IPS-20b (cell line): ENCODE data around the gene SLC27A2.
"Not testable (repeated sequence)": the region's sequence is repeated elsewhere in the genome, so short reads cannot be mapped to it uniquely, and the experiment has no call there.

Source experiments
- H3K27ac ChIP-seq: one replicate; pipeline ENCODE4 v1.5.1; 2013; ENCODE audit warnings: low read length
- H3K27me3 ChIP-seq: 2 replicates; pipeline ENCODE4 v1.6.1; 2013; ENCODE audit warnings: mild to moderate bottlenecking, low read length, inconsistent platforms; ENCODE audit not compliant: insufficient read depth
- H3K36me3 ChIP-seq: 2 replicates; pipeline ENCODE4 v1.6.1; 2013; ENCODE audit warnings: low read depth, mild to moderate bottlenecking, inconsistent platforms, low read length, moderate library complexity; ENCODE audit not compliant: insufficient read depth
- H3K4me1 ChIP-seq: 2 replicates; pipeline ENCODE4 v1.6.1; 2013; ENCODE audit warnings: mild to moderate bottlenecking, control low read depth, inconsistent platforms, low read length, moderate library complexity; ENCODE audit not compliant: insufficient read depth
- H3K4me3 ChIP-seq: 2 replicates; pipeline ENCODE4 v1.5.1; 2013; ENCODE audit warnings: mild to moderate bottlenecking, low read length, inconsistent platforms
- H3K9ac ChIP-seq: 2 replicates; pipeline ENCODE4 v1.6.1; 2013; ENCODE audit warnings: low read depth, mild to moderate bottlenecking, inconsistent platforms, low read length, moderate library complexity
- H3K9me3 ChIP-seq: 2 replicates; pipeline ENCODE4 v1.6.1; 2013; ENCODE audit warnings: mild to moderate bottlenecking, low read depth, low read length, inconsistent platforms; ENCODE audit not compliant: insufficient read depth

The SLC27A2 gene

DNA sequence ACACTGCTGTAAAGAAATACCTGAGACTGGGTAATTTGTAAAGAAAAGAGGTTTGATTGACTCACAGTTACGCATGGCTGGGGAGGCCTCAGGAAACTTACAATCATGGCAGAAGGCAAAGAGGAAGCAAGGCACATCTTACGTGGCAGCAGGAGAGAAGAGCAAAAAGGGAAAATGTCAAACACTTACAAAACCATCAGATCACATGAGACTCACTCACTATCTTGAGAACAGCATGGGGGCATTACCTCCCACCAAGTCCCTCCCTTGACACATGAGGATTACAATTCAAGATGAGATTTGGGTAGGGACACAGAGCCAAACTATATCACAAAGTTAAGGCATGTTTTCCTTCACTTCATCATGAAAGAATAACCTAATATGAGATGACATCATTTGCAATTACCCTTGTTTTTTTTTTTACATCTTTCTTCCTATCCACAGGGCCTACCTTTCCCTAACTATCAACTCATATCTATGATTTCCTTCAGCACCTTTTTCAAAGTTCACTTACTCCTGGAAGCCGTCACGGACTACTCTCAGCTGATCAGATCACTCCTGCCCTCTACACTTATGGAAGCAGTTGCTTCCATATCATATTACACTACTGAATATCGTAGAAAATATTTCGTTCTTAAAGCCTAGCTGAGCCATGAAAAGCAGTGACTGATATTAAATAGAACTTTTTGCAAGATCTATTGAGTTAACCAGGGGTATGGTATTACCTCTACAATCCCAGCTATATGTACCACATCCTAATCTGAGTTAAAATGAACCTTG is 37.5 kb upstream of the SLC27A2 start:
- Histone ChIP-seq H3K9me3 (no peaks in the 10 kb centered on the region), H3K36me3 (no peaks in the 10 kb centered on the region), H3K4me3 (no peak overlapping the region), H3K27ac (no peak overlapping the region), H3K4me1 (no peaks in the 10 kb centered on the region; the same call in 1 of the 2 replicates), H3K9ac (no peak overlapping the region), H3K27me3 (no peaks in the 10 kb centered on the region)

DNA sequence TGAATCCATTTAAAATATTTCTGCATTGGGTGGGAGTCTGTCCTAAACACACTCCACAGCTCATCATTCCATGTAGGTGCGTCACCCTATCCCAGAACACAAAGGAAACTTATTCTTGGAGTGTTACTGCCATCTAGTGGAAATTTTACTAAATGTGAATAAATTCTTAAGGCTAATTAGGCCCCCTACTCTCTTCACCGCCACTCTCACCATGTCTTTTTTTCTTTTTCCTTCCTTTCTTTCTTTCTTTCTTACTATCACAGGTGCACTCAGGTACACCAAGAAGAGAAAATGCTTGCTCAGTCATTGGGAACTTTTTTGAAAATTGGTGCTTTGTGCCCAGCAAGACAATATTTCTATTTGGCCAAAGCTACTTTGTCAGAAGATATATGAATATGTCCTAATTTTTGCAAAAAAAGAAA is 36.5 kb upstream of the SLC27A2 start:
- Histone ChIP-seq H3K27me3 (no peaks in the 10 kb centered on the region), H3K4me3 (no peak overlapping the region), H3K36me3 (no peaks in the 10 kb centered on the region), H3K9me3 (no peaks in the 10 kb centered on the region), H3K9ac (no peak overlapping the region), H3K4me1 (no peaks in the 10 kb centered on the region; the same call in 1 of the 2 replicates), H3K27ac (no peak overlapping the region)

DNA sequence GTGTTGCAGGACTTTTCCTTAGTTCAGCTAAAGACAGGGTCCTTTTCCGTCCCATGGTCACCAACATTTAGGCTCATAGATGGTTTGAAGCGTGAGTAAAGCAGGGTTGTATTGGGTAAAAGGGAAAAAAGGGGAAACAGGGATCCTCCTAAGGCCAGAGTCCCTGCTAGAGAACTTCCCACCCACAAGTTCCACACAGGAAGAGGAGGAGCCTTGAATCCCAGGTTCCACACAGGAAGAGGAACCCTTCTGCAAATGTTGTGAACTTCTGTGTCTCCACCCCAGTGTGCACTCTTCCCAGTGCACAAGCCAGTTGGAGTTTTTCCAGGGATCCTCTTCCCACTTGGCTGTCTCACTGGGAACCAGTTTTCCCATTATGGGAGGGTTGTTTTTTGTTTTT is 35.4 kb upstream of the SLC27A2 start:
- Histone ChIP-seq H3K27me3 (no peaks in the 10 kb centered on the region), H3K4me1 (no peaks in the 10 kb centered on the region; the same call in 1 of the 2 replicates), H3K9ac (no peak overlapping the region), H3K36me3 (no peaks in the 10 kb centered on the region), H3K4me3 (no peak overlapping the region), H3K27ac (no peak overlapping the region), H3K9me3 (no peaks in the 10 kb centered on the region)

DNA sequence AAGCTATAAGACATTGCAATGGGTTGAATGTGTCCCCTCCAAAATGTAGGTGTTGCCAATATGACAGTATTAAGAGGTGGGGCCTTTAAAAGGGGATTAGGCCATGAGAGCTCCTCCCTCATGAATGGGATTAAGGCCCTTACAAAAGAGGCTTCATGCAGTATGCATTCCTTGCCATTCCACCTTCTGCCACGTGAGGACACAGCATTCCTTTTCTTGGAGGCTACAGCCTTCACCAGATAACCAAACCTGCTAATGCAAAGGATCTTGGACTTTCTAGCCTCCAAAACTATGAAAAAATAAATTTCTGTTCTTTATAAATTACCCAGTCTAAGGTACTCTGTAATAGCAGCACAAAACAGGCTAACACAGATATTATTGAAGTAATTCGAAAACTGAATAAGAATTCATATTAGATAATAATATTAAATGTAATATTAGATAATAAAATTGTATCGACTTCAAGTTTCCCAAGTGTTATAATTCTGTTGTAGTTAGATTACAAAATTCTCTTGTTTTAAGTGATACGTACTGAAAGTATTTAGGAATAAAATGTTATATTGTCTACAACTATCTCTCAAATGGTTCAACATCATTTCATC is 33.5 kb upstream of the SLC27A2 start:
- H3K36me3 ChIP-seq: no peaks in the 10 kb centered on the region
- no peak overlapping the region for H3K27ac ChIP-seq

DNA sequence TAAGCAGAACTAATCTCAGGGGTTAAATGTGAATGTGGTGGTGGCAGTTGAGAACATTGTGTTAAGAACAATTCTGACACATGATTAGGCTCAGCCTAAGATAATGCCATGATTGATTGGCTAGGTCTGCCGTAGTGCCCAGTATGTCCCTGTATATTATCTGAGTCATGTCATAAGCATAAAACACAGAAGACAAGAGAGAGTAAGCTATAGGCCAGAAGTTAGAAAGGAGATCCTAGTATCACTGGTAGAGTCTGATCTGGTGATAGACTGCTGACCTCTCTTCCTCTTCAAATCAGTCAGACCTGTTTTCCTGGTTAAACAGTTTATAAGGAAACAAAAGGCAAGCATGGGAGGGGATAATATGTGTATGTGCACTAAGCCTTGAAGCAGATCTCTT is 32.9 kb upstream of the SLC27A2 start:
- Histone ChIP-seq H3K4me3 (no peak overlapping the region), H3K9me3 (no peaks in the 10 kb centered on the region), H3K27ac (no peak overlapping the region), H3K36me3 (no peaks in the 10 kb centered on the region), H3K27me3 (no peaks in the 10 kb centered on the region), H3K4me1 (no peaks in the 10 kb centered on the region; the same call in 1 of the 2 replicates), H3K9ac (no peak overlapping the region)

More for the DNA sequence above, 33.5 kb upstream of the SLC27A2 start:
- H3K9me3 ChIP-seq: no peaks in the 10 kb centered on the region
- H3K9ac ChIP-seq: no peak overlapping the region
- no peaks in the 10 kb centered on the region; the same call in 1 of the 2 replicates for H3K4me1 ChIP-seq
- no peaks in the 10 kb centered on the region for H3K27me3 ChIP-seq
- no peak overlapping the region for H3K4me3 ChIP-seq

DNA sequence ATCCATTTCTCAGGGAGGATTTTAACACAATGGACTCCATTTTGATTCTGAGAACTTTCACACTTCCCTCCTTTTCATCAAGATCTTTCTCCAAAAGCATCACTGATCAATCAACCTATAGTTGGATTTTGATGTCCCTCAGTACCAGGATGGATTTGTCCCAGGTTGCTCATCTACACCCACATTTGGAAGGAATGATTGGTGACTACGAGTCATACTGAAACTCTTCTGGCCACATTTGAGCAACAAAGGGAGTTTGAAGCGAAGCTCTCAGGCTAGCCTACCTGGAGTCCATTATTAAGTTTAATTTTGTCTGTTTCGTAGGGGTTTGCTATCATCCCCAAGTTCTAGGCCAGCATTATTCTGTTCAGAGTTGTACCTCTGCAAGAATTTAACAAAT is 31.6 kb upstream of the SLC27A2 start:
- Histone ChIP-seq H3K36me3 (no peaks in the 10 kb centered on the region), H3K4me1 (no peaks in the 10 kb centered on the region), H3K9ac (no peak overlapping the region), H3K9me3 (no peaks in the 10 kb centered on the region), H3K4me3 (no peak overlapping the region), H3K27ac (no peak overlapping the region), H3K27me3 (no peaks in the 10 kb centered on the region)

DNA sequence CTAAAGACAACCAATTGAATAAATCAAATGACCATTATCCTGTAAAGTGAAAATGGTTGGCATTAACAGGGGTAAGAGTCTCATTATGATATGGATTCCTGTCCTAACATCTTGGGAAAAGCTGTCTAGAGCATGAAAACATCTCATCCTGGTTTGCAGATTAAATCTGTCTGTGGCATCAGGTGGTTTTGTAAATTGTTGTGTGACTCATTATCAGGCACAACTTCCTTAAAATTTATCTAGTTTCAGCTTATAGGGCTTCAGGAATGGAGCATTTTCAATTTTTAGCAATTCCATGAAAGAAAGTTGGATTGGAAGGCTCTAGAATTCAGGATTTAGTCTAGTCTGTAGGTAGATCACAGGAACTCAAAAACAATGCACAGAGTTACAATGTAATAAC is 31.1 kb upstream of the SLC27A2 start:
- Histone ChIP-seq H3K9ac (no peak overlapping the region), H3K36me3 (no peaks in the 10 kb centered on the region), H3K27ac (no peak overlapping the region), H3K4me1 (no peaks in the 10 kb centered on the region), H3K9me3 (no peaks in the 10 kb centered on the region; the same call in 1 of the 2 replicates), H3K27me3 (no peaks in the 10 kb centered on the region), H3K4me3 (no peak overlapping the region)

DNA sequence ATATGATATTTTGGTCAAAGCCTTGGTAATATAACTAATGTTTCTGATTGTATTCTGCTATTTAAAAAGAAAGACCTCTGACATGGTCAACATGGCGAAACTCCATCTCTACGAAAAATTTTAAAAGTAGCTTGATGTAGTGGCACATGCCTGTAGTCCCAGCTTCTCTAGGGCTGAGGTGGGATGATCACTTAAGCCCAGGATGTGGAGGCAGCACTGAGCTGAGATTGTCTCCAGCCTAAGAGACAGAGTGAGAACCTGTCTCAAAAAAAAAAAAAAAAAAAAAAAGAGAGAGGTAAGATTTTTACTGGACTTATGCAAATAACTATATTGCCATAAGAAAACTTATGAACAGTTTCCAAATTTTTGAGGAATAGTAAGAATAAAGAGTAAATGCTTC is 30.5 kb upstream of the SLC27A2 start:
- no peaks in the 10 kb centered on the region for H3K36me3 ChIP-seq
- H3K27ac ChIP-seq: no peak overlapping the region
- peaks cover 2% of the 10 kb centered on the region; the same call in 1 of the 2 replicates for H3K9me3 ChIP-seq
- H3K9ac ChIP-seq: no peak overlapping the region
- no peaks in the 10 kb centered on the region for H3K27me3 ChIP-seq
- no peaks in the 10 kb centered on the region for H3K4me1 ChIP-seq
- no peak overlapping the region for H3K4me3 ChIP-seq

DNA sequence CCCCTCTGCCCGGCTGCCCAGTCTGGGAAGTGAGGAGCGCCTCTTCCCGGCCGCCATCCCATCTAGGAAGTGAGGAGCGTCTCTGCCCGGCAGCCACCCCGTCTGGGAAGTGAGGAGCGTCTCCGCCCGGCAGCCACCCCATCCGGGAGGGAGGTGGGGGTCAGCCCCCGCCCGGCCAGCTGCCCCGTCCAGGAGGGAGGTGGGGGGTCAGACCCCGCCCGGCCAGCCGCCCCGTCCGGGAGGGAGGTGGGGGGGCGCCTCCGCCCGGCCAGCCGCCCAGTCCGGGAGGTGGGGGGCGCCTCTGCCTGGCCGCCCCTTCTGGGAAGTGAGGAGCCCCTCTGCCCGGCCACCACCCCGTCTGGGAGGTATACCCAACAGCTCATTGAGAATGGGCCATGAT is 23.8 kb upstream of the SLC27A2 start:
- not testable (repeated sequence) for H3K27ac ChIP-seq, H3K4me1 ChIP-seq, H3K9me3 ChIP-seq, H3K27me3 ChIP-seq, H3K4me3 ChIP-seq, H3K36me3 ChIP-seq, H3K9ac ChIP-seq

DNA sequence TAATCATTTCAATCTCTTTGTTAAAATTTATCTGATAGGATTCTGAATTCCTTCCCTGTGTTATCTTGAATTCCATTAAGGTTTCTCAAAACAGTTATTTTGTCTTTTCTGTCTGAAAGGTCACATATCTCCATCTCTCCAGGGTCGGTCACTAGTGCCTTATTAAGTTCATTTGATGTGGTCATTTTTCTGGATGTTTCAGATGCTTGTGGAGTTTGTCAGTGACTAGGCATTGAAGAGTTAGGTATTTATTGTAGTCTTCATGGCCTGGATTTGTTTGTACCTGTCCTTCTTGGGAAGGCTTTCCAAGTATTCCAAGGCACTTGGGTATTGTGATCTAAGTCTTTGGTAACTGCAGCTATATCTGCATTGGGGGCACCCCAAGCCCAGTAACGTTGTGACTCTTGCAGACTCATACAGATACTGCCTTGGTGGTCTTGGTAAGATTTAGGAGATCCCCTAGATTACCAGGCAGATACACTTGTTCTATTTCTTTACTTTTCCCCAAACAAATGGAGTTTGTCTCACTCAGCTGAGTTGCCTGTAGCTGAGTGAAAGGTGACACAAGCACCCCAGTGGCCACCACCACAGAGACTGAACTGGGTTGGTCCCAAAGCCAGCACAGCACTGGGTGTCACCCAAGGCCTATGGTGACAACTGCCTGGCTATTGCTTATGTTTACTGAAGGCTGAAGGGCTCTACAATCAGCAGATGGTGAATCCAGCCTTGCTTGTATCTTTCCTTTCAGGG is 18.9 kb upstream of the SLC27A2 start:
- no peak overlapping the region for H3K9ac ChIP-seq
- no peak overlapping the region for H3K4me3 ChIP-seq
- no peaks in the 10 kb centered on the region for H3K36me3 ChIP-seq
- H3K9me3 ChIP-seq: no peaks in the 10 kb centered on the region; the same call in 1 of the 2 replicates
- no peaks in the 10 kb centered on the region; the same call in 1 of the 2 replicates for H3K4me1 ChIP-seq
- H3K27me3 ChIP-seq: no peaks in the 10 kb centered on the region
- H3K27ac ChIP-seq: no peak overlapping the region

DNA sequence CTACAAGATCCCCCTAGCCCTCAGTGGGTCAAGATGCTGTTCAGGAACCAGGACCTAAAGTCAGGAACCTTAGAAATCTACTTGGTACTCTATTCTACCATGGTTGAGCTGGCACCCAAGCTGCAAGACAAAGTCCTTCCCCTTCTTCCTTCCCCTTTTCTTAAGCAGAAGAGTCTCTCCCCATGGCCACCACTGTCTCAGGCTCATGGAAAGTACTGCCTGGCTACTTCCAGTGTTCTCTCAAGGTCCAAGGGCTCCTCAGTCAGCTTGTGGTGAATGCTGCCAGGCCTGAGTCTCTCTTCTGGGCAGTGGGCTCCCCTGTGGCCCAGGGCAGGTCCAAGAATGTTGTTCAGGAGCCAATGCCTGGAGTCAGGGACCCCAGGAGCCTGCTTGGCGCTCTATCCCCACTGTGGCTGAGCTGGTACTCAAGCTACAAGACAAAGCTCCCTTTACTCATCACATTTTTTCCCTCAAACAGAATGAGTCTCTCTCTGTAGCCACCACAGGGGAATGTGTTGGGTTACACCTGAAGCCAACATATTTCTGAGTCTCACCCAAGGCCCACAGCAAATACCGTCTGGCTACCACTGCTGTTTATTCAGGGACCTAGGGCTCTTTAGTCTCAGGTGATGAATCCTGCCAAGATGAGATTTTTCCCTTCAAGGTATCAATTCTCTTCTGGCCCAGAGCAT is 18.1 kb upstream of the SLC27A2 start:
- Histone ChIP-seq H3K9ac (no peak overlapping the region), H3K27ac (no peak overlapping the region), H3K9me3 (no peaks in the 10 kb centered on the region; the same call in 1 of the 2 replicates), H3K4me3 (no peak overlapping the region), H3K27me3 (no peaks in the 10 kb centered on the region), H3K4me1 (no peaks in the 10 kb centered on the region; the same call in 1 of the 2 replicates), H3K36me3 (no peaks in the 10 kb centered on the region)
